ENCODE measurements around the gene F12. TPM values are rescaled to one million over a fixed set of nuclear protein-coding genes. Genes with fewer than 3 reads are reported as not detected.
"Not testable (repeated sequence)": the region's sequence is repeated elsewhere in the genome, so short reads cannot be mapped to it uniquely, and the experiment has no call there.

The F12 gene
- total RNA-seq, 2 donors from 2014 or later: 0.27 to 0.39 TPM

GRCh38 chr5:177380805-177381126 lies 28.6 kb downstream of the F12 start:
- intact Hi-C loops (cut with DNase I): loop anchor here in 1 of 2 donors (5.0 kb wide), 1 partner anchor 63 kb away; no protein-coding TSS in a partner anchor
- DNase-seq: no peak
- no peak for ATAC-seq

DNA sequence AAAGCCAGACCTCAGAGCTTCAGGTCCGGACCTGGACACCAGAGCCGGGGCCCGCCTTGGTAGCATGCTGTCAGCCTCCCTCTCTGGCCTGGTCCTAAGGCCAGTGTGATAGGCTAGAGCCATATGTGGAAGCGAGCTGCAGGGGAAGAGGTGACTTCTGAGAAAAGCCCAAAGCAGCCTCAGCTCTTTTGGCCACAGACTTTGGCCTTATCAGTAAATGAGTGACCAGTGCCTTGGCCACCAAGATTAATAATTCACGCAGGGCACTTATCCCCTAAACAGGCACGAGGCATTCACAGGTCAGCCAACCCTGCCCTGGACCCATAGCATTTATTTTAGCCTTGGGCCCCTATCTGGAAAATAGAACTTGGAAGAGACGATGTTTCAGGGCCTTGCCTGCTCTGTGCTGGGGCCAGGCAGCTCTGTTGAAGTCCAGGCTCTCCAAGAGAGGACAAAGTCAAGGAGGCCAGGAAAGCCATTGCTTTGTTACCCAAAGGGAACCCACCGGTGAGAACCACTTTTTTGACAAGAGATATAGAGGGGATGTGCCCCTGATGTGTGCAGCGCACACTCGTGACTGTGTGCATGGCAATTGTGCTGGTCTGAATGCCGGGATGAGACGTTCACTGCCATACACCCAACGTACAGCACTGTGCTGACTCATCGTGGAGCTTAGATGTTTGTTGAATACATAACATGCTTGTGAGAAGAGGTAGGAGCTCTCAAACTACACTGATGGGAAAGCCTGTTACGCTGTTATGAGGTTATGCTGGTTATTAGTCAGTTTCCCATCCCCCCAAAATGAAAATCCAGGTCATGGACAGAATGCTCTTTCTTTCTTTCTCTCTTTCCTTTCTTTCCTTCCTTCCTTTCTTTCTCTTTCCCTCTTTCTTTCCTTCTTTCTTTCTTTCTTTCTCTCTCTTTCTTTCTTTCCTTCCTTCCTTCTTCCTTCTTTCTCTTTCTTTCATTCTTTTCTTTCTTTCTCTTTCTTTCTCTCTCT lies 30.2 kb downstream of the F12 start:
- intact Hi-C loops (cut with DNase I): no loop called here
- ATAC-seq (no peak), DNase-seq (no peak)

DNA sequence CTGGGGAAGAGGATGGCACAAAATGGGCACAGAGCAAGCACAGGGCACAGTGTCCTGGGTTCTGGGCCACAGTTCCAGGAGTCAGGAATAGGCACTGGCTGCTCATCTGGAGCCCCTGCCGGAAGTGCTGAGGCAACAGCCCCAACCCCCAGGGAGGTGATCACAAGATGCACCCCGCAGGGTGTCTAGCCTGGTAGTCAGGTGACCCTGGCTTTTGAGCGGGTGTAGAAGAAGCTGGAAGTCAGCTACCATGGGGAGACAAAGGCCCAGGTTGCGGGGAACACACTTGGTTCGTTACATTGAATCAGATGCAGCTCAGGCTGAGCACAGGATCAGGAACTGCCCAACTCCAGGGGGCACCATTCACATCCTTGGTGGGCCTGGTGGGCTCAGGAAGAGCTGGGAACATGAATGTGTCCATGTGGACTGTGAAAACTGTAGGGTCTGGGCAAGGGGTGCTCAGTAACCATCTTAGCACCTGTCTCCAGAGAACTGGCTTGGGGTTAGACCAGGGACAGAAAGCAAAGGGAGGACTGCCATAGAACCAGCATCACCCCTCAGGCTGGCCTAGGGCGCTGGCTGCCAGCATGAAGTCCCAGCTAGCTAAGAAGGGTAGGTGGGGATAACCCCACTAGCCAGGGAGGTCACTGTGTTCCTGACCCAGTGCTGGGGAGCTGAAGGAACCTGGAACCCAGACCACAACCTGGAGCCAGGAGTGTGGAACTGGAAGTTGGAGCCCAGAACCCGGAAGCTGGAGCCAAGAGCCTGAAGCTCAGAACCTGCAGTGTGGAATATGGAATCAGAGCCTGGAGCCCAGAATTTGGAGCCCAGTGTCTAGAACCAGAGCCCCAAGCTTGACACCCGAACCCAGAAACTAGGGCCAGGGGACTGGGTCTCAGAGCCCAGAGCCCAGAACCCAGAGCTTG lies 31.2 kb downstream of the F12 start:
- intact Hi-C loops (cut with DNase I): no loop called here
- DNase-seq (no peak), ATAC-seq (no peak)

- intact Hi-C loops (cut with DNase I): no loop called here
- ATAC-seq: no peak
- DNase-seq: no peak
Observed at GRCh38 chr5:177376107-177376506, 33.3 kb downstream of the F12 start.

GRCh38 chr5:177375516-177375915 lies 33.8 kb downstream of the F12 start:
- ATAC-seq; intact Hi-C loops (cut with DNase I); DNase-seq: not testable (repeated sequence)

- no peak for DNase-seq
- no peak for ATAC-seq
- intact Hi-C loops (cut with DNase I): no loop called here
Observed at GRCh38 chr5:177374211-177374610, 35.2 kb downstream of the F12 start.

DNA sequence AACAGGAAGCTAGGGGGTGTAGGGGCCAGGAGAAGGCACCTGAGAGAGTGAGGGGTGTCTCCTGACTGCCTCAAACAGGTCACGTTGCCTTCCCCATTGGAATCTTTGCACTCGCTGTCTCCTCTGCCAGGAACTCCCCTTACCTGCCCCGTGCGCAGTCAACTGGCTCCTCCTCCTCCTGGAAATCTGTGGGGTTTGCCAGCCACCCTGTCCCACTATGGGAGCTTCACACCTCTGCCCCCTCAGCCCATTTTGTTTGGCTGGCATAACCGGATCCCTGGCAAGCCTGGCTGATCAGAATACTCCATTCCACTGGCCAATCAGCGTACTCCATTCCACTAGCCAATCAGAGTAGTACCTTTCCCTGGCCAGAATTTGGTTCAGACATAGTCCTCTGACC lies 35.6 kb downstream of the F12 start:
- DNase-seq (no peak), ATAC-seq (no peak)
- intact Hi-C loops (cut with DNase I): no loop called here

GRCh38 chr5:177372910-177373309 lies 36.5 kb downstream of the F12 start:
- no peak for DNase-seq
- ATAC-seq: no peak
- intact Hi-C loops (cut with DNase I): no loop called here

DNA sequence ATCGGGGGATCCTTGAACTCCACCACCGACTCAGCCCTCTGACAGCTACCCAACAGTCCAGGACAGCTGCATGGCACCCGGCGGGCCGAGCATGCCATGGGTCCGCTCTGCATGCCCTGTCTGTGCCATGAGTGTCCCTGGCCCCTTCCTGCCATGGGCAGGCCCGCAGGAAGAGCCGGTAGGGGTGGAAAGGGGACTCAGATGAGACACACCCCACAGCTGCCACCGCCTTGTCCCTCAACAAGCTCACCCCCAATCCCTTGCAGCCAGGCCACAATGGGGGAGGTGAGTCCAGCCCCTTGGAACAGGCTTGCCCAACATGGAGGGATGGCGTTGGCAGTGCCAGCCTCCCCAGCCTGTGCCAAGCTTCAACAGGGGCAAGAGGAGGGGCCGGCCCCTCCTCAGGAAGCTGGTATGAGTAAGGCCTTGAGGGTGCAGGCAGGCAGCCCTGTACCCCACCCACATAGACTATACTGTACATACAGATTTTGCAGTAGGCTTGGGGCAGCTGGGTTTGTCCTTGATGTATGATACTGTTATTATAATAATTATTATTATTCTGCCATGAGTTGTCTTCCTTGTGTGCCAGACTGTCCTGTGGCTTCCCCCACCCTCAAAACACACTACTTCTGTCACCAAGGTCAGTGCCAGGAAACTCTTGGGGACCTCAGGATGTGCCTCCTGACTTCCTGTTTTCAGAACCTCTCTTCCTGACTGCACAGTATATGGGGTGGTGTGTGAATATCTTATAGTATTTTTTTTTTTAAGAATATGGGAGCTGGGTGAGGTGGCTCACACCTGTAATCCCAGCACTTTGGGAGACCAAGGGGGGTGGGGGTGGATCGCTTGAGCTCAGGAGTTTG lies 37.1 kb downstream of the F12 start:
- intact Hi-C loops (cut with DNase I): no loop called here
- DNase-seq (no peak), ATAC-seq (no peak)

DNA sequence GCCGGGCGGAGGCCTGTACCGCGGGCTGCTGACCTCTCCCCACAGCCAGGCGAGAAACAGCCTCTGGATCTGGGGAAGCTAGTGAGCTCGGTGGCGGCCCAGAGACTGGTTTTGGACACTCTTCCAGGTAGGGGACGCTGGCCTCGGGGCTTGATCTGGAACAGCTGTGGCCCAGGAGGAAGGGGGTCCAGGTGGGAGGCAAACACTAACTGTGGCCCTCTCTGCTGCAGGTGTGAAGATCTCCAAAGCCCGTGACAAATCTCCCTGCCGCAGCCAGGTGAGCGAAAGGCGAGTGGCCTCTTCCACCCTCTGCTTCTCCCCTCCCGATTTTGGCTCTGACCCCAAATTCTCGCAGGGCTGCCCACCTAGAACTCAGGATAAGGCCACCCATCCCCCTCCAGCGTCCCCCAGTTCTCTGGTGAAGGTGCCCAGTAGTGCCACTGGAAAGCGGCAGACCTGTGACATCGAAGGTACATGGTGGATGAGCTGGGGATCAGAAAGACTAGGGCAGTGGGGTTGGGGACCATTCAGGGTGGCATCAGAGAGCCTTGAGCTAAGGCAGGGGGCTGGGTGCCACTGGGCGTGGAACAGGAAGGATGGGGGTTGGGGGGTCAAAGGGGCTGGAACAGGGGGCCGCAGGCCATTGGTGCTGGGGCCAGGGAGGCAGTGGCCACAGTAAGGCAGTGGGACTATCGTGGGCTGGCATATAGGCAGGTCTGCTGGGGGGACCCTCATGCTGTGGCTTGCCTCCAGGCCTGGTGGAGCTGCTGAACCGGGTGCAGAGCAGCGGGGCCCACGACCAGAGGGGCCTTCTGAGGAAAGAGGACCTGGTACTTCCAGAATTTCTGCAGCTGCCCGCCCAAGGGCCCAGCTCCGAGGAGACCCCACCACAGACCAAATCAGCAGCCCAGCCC lies 38.0 kb downstream of the F12 start:
- no peak for ATAC-seq
- intact Hi-C loops (cut with DNase I): no loop called here
- no peak for DNase-seq

GRCh38 chr5:177370488-177371119 lies 38.8 kb downstream of the F12 start:
- intact Hi-C loops (cut with DNase I): no loop called here

DNA sequence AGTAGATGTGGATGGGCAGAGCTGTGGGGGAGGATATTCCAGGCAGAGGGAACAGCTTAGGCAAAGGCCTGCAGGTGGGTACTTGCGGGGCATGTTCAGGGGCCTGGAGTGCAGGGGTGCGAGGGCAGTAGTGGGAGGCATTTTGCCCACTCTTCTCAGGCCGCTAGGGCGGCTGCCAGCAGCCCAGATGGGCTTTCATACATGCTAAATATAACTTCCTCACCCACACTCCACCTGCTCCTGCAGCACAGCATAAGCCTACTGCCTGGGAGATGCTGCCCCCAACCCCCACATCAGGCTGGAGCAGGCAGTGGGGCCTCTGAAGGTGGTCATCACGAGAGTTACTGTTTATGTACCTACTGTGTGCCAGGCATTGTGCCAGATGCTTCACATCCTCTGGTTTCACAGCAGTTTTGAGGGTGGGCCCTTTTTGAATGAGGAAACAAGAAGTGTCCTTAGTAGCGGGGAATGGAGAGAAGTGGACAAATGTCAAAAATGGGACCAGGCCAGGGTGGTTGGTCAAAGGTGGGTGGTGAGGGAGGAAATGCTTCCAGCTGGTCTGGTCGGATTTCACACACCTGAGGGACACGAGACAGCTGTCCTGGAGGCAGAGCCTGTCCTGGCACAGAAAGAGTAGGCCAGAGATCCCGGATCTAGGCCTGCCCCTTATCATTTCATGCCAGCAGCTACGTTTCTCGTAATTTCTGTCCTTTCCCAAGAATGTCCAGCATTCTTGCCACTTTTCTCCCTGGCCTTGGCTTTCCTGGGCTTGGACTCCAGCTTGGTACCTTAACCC lies 39.5 kb downstream of the F12 start:
- intact Hi-C loops (cut with DNase I): loop anchor here in 1 of 2 donors (10.0 kb wide), 1 partner anchor 55 kb away; the partner anchor contains the start of gene MXD3
- no peak for ATAC-seq
- no peak for DNase-seq

More at GRCh38 chr5:177370488-177371119, 38.8 kb downstream of the F12 start:
- DNase-seq: peak; percentile 87
- peak; percentile 66 to 71 for ATAC-seq

- no peak for ATAC-seq
- DNase-seq: no peak
- intact Hi-C loops (cut with DNase I): loop anchor here in 1 of 2 donors (10.0 kb wide), 1 partner anchor 54 kb away; the partner anchor contains the start of gene MXD3
Observed at GRCh38 chr5:177368869-177369644, 40.3 kb downstream of the F12 start.

DNA sequence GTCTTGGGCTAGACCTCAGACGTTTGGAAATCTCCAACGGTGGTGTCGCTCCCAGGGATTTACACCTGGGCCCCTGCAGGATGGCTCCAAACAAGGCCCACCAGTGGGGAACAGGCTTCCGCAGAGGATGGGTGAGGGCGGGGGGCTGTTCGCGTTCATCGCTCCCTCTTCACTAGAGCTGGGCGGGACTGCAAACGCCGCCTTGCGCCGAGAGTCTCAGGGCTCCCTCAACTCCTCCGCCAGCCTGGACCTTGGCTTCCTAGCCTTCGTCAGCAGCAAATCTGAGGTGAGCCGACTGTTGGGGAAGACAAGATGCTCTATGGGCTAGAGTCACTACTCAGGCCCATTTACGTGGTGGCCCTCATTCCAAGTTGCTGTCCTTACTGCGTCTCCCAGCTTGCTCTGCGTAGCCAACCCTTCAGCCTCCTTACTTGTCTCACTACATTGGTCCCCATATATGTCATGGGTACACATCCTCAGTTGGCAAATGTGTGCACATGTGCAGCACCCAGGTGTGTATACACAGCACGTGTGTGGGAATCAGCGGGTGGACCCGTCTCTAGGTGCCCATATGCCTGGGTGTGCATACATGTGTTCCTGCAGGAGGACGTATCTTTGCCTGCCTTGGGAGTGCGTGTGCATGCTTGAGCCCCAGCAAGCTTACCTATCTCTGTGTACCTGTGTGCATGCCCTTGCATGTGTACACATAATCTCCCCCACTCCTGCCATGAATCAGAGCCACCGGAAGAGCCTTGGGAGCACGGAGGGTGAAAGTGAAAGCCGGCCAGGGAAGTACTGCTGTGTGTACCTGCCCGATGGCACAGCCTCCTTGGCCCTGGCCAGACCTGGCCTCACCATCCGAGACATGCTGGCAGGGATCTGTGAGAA lies 41.1 kb downstream of the F12 start:
- ATAC-seq: no peak
- intact Hi-C loops (cut with DNase I): loop anchor here in 1 of 2 donors (10.0 kb wide), 1 partner anchor 53 kb away; the partner anchor contains the start of gene MXD3
- no peak for DNase-seq

All from left cardiac atrium (tissue), 4 donors.